ENCODE results near the gene LOC128125822.

Gene LOC128125822

GRCh38 chr6:63571361-63572043 is 778 bp upstream of the LOC128125822 start:
- peaks cover 0 to 33% (median 6%) of the 10 kb centered on the region in 4 donors for H3K4me1 ChIP-seq
- H3K27ac ChIP-seq: peak overlapping the region; percentile 83 to 100 (median 96)
- DNase-seq (ENCODE audit: low spot score in 2 of 2): peak; percentile 51 to 75
- H3K9me3 ChIP-seq: no peaks in the 10 kb centered on the region
- H3K36me3 ChIP-seq: peaks cover 0 to 2% (median 0%) of the 10 kb centered on the region in 3 donors
- 10 to 11% methylated on average over 20 of the region's 20 CpGs for WGBS, 2 donors
- peak overlapping the region; percentile 66 to 100 (median 86) for H3K4me3 ChIP-seq
- TF ChIP-seq EP300 (IDR thresholded peaks at IDR 0.05) (no peak), POLR2A (IDR thresholded peaks at IDR 0.05) (no peak), CTCF (IDR thresholded peaks at IDR 0.05) (no peak)
- no peaks in the 10 kb centered on the region for H3K27me3 ChIP-seq

- WGBS, 2 donors: 0% methylated on average over 16 to 18 of the region's 42 CpGs
- peak overlapping the region; percentile 96 to 100 (median 98) for H3K27ac ChIP-seq
- DNase-seq (ENCODE audit: low spot score in 2 of 2): no peak
- H3K4me3 ChIP-seq: peak overlapping the region; percentile 66 to 100 (median 86)
- no peaks in the 10 kb centered on the region for H3K9me3 ChIP-seq
- peaks cover 0 to 14% (median 0%) of the 10 kb centered on the region in 3 donors for H3K36me3 ChIP-seq
- peaks cover 0 to 42% (median 6%) of the 10 kb centered on the region in 4 donors for H3K4me1 ChIP-seq
- no peaks in the 10 kb centered on the region for H3K27me3 ChIP-seq
- no peak for TF ChIP-seq POLR2A (IDR thresholded peaks at IDR 0.05)
- no peak for TF ChIP-seq CTCF (IDR thresholded peaks at IDR 0.05)
- TF ChIP-seq EP300 (IDR thresholded peaks at IDR 0.05): no peak
Measured at GRCh38 chr6:63572747-63573075, 431 bp downstream of the LOC128125822 start.

- Histone ChIP-seq H3K36me3 (peaks cover 0 to 17% (median 0%) of the 10 kb centered on the region in 3 donors), H3K9me3 (no peaks in the 10 kb centered on the region), H3K4me3 (peak overlapping the region; percentile 66 to 100 (median 86)), H3K27me3 (no peaks in the 10 kb centered on the region), H3K4me1 (peaks cover 0 to 42% (median 6%) of the 10 kb centered on the region in 4 donors), H3K27ac (peak overlapping the region; percentile 96 to 100 (median 98))
- WGBS, 2 donors: 0% methylated on average over 50 to 69 of the region's 86 CpGs
- TF ChIP-seq CTCF (IDR thresholded peaks at IDR 0.05) (peak in 1 of 5 experiments; percentile 8), POLR2A (IDR thresholded peaks at IDR 0.05) (peak; percentile 71 to 83), EP300 (IDR thresholded peaks at IDR 0.05) (peak in 1 of 2 donors; percentile 84)
- peak; percentile 72 to 78 for DNase-seq (ENCODE audit: low spot score in 2 of 2)
Measured at GRCh38 chr6:63573076-63573898, 1.0 kb downstream of the LOC128125822 start.

- H3K27ac ChIP-seq: peak overlapping the region; percentile 96 to 100 (median 98)
- H3K36me3 ChIP-seq: peaks cover 0 to 23% (median 0%) of the 10 kb centered on the region in 3 donors
- H3K27me3 ChIP-seq: no peaks in the 10 kb centered on the region
- peak in 4 of 5 experiments; percentile 18 to 55 (median 45) for TF ChIP-seq CTCF (IDR thresholded peaks at IDR 0.05)
- no peak for TF ChIP-seq POLR2A (IDR thresholded peaks at IDR 0.05)
- DNase-seq (ENCODE audit: low spot score in 2 of 2): peak in 1 of 2 donors; percentile 34
- H3K4me3 ChIP-seq: peak overlapping the region; percentile 66 to 100 (median 86)
- no peaks in the 10 kb centered on the region for H3K9me3 ChIP-seq
- H3K4me1 ChIP-seq: peaks cover 0 to 42% (median 6%) of the 10 kb centered on the region in 4 donors
- WGBS, 2 donors: 10 to 12% methylated on average over 10 of the region's 10 CpGs
Measured at GRCh38 chr6:63573899-63574553, 1.7 kb downstream of the LOC128125822 start.
